ENCODE measurements around the gene SLIT3. TPM values are rescaled to one million over a fixed set of nuclear protein-coding genes. Genes with fewer than 3 reads are reported as not detected.

The SLIT3 gene
- total and polyA plus RNA-seq, 9 of the 15 experiments (the other 6 are each of a cell fraction or from before 2014, with no cell fraction given): 0.01 to 0.04 TPM; not detected in 7

DNA sequence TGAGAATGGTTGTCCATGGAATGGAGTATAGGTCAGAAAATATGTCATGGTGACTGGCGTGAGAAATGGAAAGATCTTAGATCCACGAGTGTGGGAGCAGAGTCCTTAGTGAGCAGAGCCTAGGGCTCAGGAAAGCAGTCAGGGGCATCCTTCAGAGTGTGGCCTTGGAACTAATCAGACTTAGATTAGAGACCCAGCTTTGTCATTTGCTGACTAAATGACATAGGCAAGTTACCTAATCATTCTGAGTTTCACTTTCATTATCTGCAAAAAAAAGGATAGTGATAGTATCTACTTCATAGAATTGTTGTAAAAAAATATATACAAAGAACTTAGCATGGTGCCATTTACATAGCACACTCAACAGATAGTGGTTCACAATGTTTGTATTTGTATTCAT is 24.3 kb upstream of the SLIT3 start:
- Histone ChIP-seq H3K4me1 (replicated peaks in 1 of 2; ENCODE audit: control insufficient read depth in 2 of 2, insufficient read depth in 2 of 2, low read length in 2 of 2) (no peaks in the 10 kb centered on the region), H3K27ac (ENCODE audit: extremely low read depth, low read depth, low read length) (no peak overlapping the region), H4K20me1 (replicated peaks; ENCODE audit: control insufficient read depth, insufficient read depth, low read length) (no peaks in the 10 kb centered on the region), H3K27me3 (ENCODE audit: control insufficient read depth in 2 of 2, insufficient read depth in 2 of 2, low read length in 2 of 2) (no peaks in the 10 kb centered on the region), H3K9ac (ENCODE audit: insufficient read depth in 1 of 2, low read depth in 2 of 2, low read length in 2 of 2) (no peak overlapping the region), H2AFZ (ENCODE audit: low read depth, low read length) (no peak overlapping the region), H3K9me3 (replicated peaks; ENCODE audit: control insufficient read depth, insufficient read depth, low read depth, low read length) (no peaks in the 10 kb centered on the region), H3K4me2 (ENCODE audit: insufficient read depth, low read length) (no peak overlapping the region), H3K79me2 (ENCODE audit: control insufficient read depth, insufficient read depth, low read length) (no peaks in the 10 kb centered on the region), H3K36me3 (ENCODE audit: control insufficient read depth, insufficient read depth, low read length) (no peaks in the 10 kb centered on the region), H3K9me1 (ENCODE audit: control insufficient read depth, insufficient read depth, low read length) (no peaks in the 10 kb centered on the region), H3K4me3 (no peak overlapping the region)
- POLR2A ChIA-PET: no interaction called here
- CTCF ChIA-PET (ENCODE audit: low intra/inter-chr PET ratio): no interaction called here
- FAIRE-seq (no peak), ATAC-seq (no peak), DNase-seq (ENCODE audit: extremely low read depth in 1 of 4, low spot score in 3 of 4) (no peak)
- intact Hi-C loops (cut with micrococcal nuclease) (no loop called here), in situ Hi-C loops (cut with MboI) (no loop called here)
- 0% methylated on average over 2 of the region's 2 CpGs for WGBS (ENCODE audit: insufficient coverage, low coverage, missing lambda C conversion rate)
- TF ChIP-seq, protein P1, sequence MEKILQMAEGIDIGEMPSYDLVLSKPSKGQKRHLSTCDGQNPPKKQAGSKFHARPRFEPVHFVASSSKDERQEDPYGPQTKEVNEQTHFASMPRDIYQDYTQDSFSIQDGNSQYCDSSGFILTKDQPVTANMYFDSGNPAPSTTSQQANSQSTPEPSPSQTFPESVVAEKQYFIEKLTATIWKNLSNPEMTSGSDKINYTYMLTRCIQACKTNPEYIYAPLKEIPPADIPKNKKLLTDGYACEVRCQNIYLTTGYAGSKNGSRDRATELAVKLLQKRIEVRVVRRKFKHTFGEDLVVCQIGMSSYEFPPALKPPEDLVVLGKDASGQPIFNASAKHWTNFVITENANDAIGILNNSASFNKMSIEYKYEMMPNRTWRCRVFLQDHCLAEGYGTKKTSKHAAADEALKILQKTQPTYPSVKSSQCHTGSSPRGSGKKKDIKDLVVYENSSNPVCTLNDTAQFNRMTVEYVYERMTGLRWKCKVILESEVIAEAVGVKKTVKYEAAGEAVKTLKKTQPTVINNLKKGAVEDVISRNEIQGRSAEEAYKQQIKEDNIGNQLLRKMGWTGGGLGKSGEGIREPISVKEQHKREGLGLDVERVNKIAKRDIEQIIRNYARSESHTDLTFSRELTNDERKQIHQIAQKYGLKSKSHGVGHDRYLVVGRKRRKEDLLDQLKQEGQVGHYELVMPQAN (IDR thresholded peaks at IDR 0.05; ENCODE audit: borderline replicate concordance): no peak
- TF ChIP-seq ZNF263 (CRISPR knock-in tag; IDR thresholded peaks at IDR 0.05; ENCODE audit: borderline replicate concordance): no peak
- TF ChIP-seq, protein P2, sequence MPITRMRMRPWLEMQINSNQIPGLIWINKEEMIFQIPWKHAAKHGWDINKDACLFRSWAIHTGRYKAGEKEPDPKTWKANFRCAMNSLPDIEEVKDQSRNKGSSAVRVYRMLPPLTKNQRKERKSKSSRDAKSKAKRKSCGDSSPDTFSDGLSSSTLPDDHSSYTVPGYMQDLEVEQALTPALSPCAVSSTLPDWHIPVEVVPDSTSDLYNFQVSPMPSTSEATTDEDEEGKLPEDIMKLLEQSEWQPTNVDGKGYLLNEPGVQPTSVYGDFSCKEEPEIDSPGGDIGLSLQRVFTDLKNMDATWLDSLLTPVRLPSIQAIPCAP (CRISPR knock-in tag; IDR thresholded peaks at IDR 0.05; ENCODE audit: borderline replicate concordance): no peak
- TF ChIP-seq, protein P3, sequence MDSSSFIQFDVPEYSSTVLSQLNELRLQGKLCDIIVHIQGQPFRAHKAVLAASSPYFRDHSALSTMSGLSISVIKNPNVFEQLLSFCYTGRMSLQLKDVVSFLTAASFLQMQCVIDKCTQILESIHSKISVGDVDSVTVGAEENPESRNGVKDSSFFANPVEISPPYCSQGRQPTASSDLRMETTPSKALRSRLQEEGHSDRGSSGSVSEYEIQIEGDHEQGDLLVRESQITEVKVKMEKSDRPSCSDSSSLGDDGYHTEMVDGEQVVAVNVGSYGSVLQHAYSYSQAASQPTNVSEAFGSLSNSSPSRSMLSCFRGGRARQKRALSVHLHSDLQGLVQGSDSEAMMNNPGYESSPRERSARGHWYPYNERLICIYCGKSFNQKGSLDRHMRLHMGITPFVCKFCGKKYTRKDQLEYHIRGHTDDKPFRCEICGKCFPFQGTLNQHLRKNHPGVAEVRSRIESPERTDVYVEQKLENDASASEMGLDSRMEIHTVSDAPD (CRISPR knock-in tag; IDR thresholded peaks at IDR 0.05): no peak
- no peak for TF ChIP-seq CBFA2T3 (IDR thresholded peaks at IDR 0.05)
- BruUV-seq (replicated peaks): no TSS peak
